Measurements from ENCODE around the gene PHLPP1. TPM values are rescaled to one million over a fixed set of nuclear protein-coding genes. Genes with fewer than 3 reads are reported as not detected.

The PHLPP1 gene
- total RNA-seq, 2 donors from 2014 or later = 6.3 to 7.9 TPM

- DNase-seq (no peak), ATAC-seq (replicated peaks in 1 of 2) (no peak)
- peaks cover under 1 to 1% of the 10 kb centered on the region in 2 donors for H3K36me3 Mint-ChIP-seq (ENCODE audit: insufficient read depth in 2 of 2)
- no peaks in the 10 kb centered on the region for H3K27me3 Mint-ChIP-seq (ENCODE audit: low read depth)
- H3K4me1 Mint-ChIP-seq (ENCODE audit: low read depth) = peaks cover 39% of the 10 kb centered on the region
- no peak overlapping the region for H3K27ac Mint-ChIP-seq
- no peaks in the 10 kb centered on the region for H3K9me3 Mint-ChIP-seq
- H3K4me3 Mint-ChIP-seq = no peak overlapping the region
These were observed 6.8 kb downstream of the PHLPP1 start for GRCh38 chr18:62721839-62722795.

GRCh38 chr18:62723666-62724281 is 8.4 kb downstream of the PHLPP1 start:
- Mint-ChIP-seq H3K4me3 (no peak overlapping the region), H3K4me1 (ENCODE audit: low read depth) (peaks cover 27% of the 10 kb centered on the region), H3K9me3 (no peaks in the 10 kb centered on the region), H3K36me3 (ENCODE audit: insufficient read depth in 2 of 2) (peaks cover 0 to 1% of the 10 kb centered on the region in 2 donors), H3K27me3 (ENCODE audit: low read depth) (no peaks in the 10 kb centered on the region), H3K27ac (no peak overlapping the region)
- ATAC-seq (replicated peaks in 1 of 2) (no peak), DNase-seq (no peak)

GRCh38 chr18:62725896-62726295 is 10.6 kb downstream of the PHLPP1 start:
- Mint-ChIP-seq H3K27ac (no peak overlapping the region), H3K36me3 (ENCODE audit: insufficient read depth in 2 of 2) (peaks cover 0 to 1% of the 10 kb centered on the region in 2 donors), H3K4me3 (no peak overlapping the region), H3K27me3 (ENCODE audit: low read depth) (no peaks in the 10 kb centered on the region), H3K4me1 (ENCODE audit: low read depth) (peaks cover 13% of the 10 kb centered on the region), H3K9me3 (no peaks in the 10 kb centered on the region)
- no peak for ATAC-seq (replicated peaks in 1 of 2)
- no peak for DNase-seq

- H3K27ac Mint-ChIP-seq = no peak overlapping the region
- ATAC-seq (replicated peaks in 1 of 2) (no peak), DNase-seq (no peak)
- H3K4me1 Mint-ChIP-seq (ENCODE audit: low read depth) = peaks cover 11% of the 10 kb centered on the region
- peaks cover 4 to 8% of the 10 kb centered on the region in 2 donors for H3K9me3 Mint-ChIP-seq
- H3K36me3 Mint-ChIP-seq (ENCODE audit: insufficient read depth in 2 of 2) = peaks cover 4% of the 10 kb centered on the region in 2 donors
- H3K27me3 Mint-ChIP-seq (ENCODE audit: low read depth) = no peaks in the 10 kb centered on the region
- H3K4me3 Mint-ChIP-seq = no peak overlapping the region
These were observed 12.9 kb downstream of the PHLPP1 start for GRCh38 chr18:62728254-62728653.

- Mint-ChIP-seq H3K27me3 (ENCODE audit: low read depth) (no peaks in the 10 kb centered on the region), H3K9me3 (peaks cover 4 to 8% of the 10 kb centered on the region in 2 donors), H3K36me3 (ENCODE audit: insufficient read depth in 2 of 2) (peaks cover 3 to 4% of the 10 kb centered on the region in 2 donors), H3K4me1 (ENCODE audit: low read depth) (peaks cover 11% of the 10 kb centered on the region), H3K27ac (no peak overlapping the region), H3K4me3 (no peak overlapping the region)
- ATAC-seq (replicated peaks in 1 of 2) = no peak
- DNase-seq = no peak
These were observed 14.4 kb downstream of the PHLPP1 start for GRCh38 chr18:62729487-62730386.

GRCh38 chr18:62730941-62731340 is 15.6 kb downstream of the PHLPP1 start:
- ATAC-seq (replicated peaks in 1 of 2) = no peak
- Mint-ChIP-seq H3K27ac (no peak overlapping the region), H3K9me3 (peaks cover 4 to 8% of the 10 kb centered on the region in 2 donors), H3K36me3 (ENCODE audit: insufficient read depth in 2 of 2) (peaks cover 3 to 4% of the 10 kb centered on the region in 2 donors), H3K4me1 (ENCODE audit: low read depth) (peaks cover 11% of the 10 kb centered on the region), H3K27me3 (ENCODE audit: low read depth) (no peaks in the 10 kb centered on the region), H3K4me3 (no peak overlapping the region)
- DNase-seq = no peak

- H3K27me3 Mint-ChIP-seq (ENCODE audit: low read depth) = no peaks in the 10 kb centered on the region
- H3K4me3 Mint-ChIP-seq = no peak overlapping the region
- H3K36me3 Mint-ChIP-seq (ENCODE audit: insufficient read depth in 2 of 2) = peaks cover 4 to 6% of the 10 kb centered on the region in 2 donors
- no peak for DNase-seq
- peaks cover 11% of the 10 kb centered on the region for H3K4me1 Mint-ChIP-seq (ENCODE audit: low read depth)
- ATAC-seq (replicated peaks in 1 of 2) = no peak
- H3K27ac Mint-ChIP-seq = no peak overlapping the region
- H3K9me3 Mint-ChIP-seq = peaks cover 4 to 10% of the 10 kb centered on the region in 2 donors
These were observed 17.3 kb downstream of the PHLPP1 start for GRCh38 chr18:62732617-62733016.

GRCh38 chr18:62734290-62734689 is 18.9 kb downstream of the PHLPP1 start:
- DNase-seq (no peak), ATAC-seq (replicated peaks in 1 of 2) (no peak)
- no peak overlapping the region for H3K4me3 Mint-ChIP-seq
- H3K27me3 Mint-ChIP-seq (ENCODE audit: low read depth) = no peaks in the 10 kb centered on the region
- peaks cover 2% of the 10 kb centered on the region for H3K4me1 Mint-ChIP-seq (ENCODE audit: low read depth)
- H3K27ac Mint-ChIP-seq = no peak overlapping the region
- H3K9me3 Mint-ChIP-seq = peaks cover 4 to 10% of the 10 kb centered on the region in 2 donors
- H3K36me3 Mint-ChIP-seq (ENCODE audit: insufficient read depth in 2 of 2) = peaks cover 4 to 6% of the 10 kb centered on the region in 2 donors

- no peak overlapping the region for H3K4me3 Mint-ChIP-seq
- H3K9me3 Mint-ChIP-seq = peaks cover 4 to 10% of the 10 kb centered on the region in 2 donors
- H3K27me3 Mint-ChIP-seq (ENCODE audit: low read depth) = no peaks in the 10 kb centered on the region
- peaks cover 4 to 6% of the 10 kb centered on the region in 2 donors for H3K36me3 Mint-ChIP-seq (ENCODE audit: insufficient read depth in 2 of 2)
- no peaks in the 10 kb centered on the region for H3K4me1 Mint-ChIP-seq (ENCODE audit: low read depth)
- ATAC-seq (replicated peaks in 1 of 2) (no peak), DNase-seq (no peak)
- no peak overlapping the region for H3K27ac Mint-ChIP-seq
These were observed 20.0 kb downstream of the PHLPP1 start for GRCh38 chr18:62735387-62735786.

GRCh38 chr18:62736077-62736855 is 20.9 kb downstream of the PHLPP1 start:
- Mint-ChIP-seq H3K4me3 (no peak overlapping the region), H3K27me3 (ENCODE audit: low read depth) (no peaks in the 10 kb centered on the region), H3K36me3 (ENCODE audit: insufficient read depth in 2 of 2) (peaks cover 4 to 6% of the 10 kb centered on the region in 2 donors), H3K4me1 (ENCODE audit: low read depth) (peaks cover 7% of the 10 kb centered on the region), H3K27ac (no peak overlapping the region), H3K9me3 (peaks cover 4 to 10% of the 10 kb centered on the region in 2 donors)
- no peak for DNase-seq
- ATAC-seq (replicated peaks in 1 of 2) = no peak

GRCh38 chr18:62737241-62737873 is 22.0 kb downstream of the PHLPP1 start:
- Mint-ChIP-seq H3K27me3 (ENCODE audit: low read depth) (no peaks in the 10 kb centered on the region), H3K4me1 (ENCODE audit: low read depth) (peaks cover 16% of the 10 kb centered on the region), H3K27ac (no peak overlapping the region), H3K4me3 (no peak overlapping the region), H3K36me3 (ENCODE audit: insufficient read depth in 2 of 2) (peaks cover 0 to 3% of the 10 kb centered on the region in 2 donors), H3K9me3 (peaks cover 0 to 4% of the 10 kb centered on the region in 2 donors)
- no peak for DNase-seq
- ATAC-seq (replicated peaks in 1 of 2) = no peak

- ATAC-seq (replicated peaks in 1 of 2) (no peak), DNase-seq (no peak)
- Mint-ChIP-seq H3K27me3 (ENCODE audit: low read depth) (no peaks in the 10 kb centered on the region), H3K4me1 (ENCODE audit: low read depth) (peaks cover 18% of the 10 kb centered on the region), H3K27ac (no peak overlapping the region), H3K4me3 (no peak overlapping the region), H3K36me3 (ENCODE audit: insufficient read depth in 2 of 2) (peaks cover 0 to 3% of the 10 kb centered on the region in 2 donors), H3K9me3 (peaks cover 0 to 2% of the 10 kb centered on the region in 2 donors)
These were observed 23.3 kb downstream of the PHLPP1 start for GRCh38 chr18:62738639-62739038.
